ENCODE measurements around the gene DNAH14. TPM values are rescaled to one million over a fixed set of nuclear protein-coding genes. Genes with fewer than 3 reads are reported as not detected.
"Not testable (repeated sequence)": the region's sequence is repeated elsewhere in the genome, so short reads cannot be mapped to it uniquely, and the experiment has no call there.

Gene DNAH14
- total RNA-seq, 1 experiment from 2014 or later, result 47.0 TPM

- Histone ChIP-seq H3K27ac (ENCODE audit: low read length) (no peak overlapping the region), H3K27me3 (ENCODE audit: control insufficient read depth, insufficient read depth, low read length) (peaks cover 4% of the 10 kb centered on the region; the same call in 1 of the 2 replicates), H3K9me3 (ENCODE audit: control insufficient read depth, insufficient read depth, low read depth, low read length) (no peaks in the 10 kb centered on the region), H3K36me3 (ENCODE audit: control insufficient read depth, insufficient read depth, low read length) (no peaks in the 10 kb centered on the region), H3K4me3 (ENCODE audit: low read depth in 2 of 2, low read length in 2 of 2) (no peak overlapping the region), H3K4me1 (ENCODE audit: control insufficient read depth, insufficient read depth, low read length) (no peaks in the 10 kb centered on the region)
- BruUV-seq (replicated peaks), result no TSS peak
- no peak for TF ChIP-seq SIN3A (IDR thresholded peaks at IDR 0.05; ENCODE audit: borderline replicate concordance, insufficient read depth, low read depth, low read length)
- no peak for TF ChIP-seq CTCF (IDR thresholded peaks at IDR 0.05)
- TF ChIP-seq POLR2AphosphoS5 (IDR thresholded peaks at IDR 0.05; ENCODE audit: low read depth, low read length), result no peak
- no peak for TF ChIP-seq REST (IDR thresholded peaks at IDR 0.05; ENCODE audit: insufficient read depth in 1 of 2, low read depth in 2 of 2, low read length in 1 of 2)
- no peak for TF ChIP-seq TCF7L2 (IDR thresholded peaks at IDR 0.05; ENCODE audit: low read depth, low read length)
- intact Hi-C loops (cut with micrococcal nuclease; ENCODE audit: unreplicated experiment), result no loop called here
- ChIA-PET POLR2A (interaction anchor here (0.7 kb wide), 1 partner anchor 651 kb away, joined by 10 read pairs; no protein-coding TSS in a partner anchor), CTCF (no interaction called here)
- ATAC-seq, result no peak
- DNase-seq (ENCODE audit: low read depth, low spot score), result no peak
- in situ Hi-C loops (cut with HindIII; ENCODE audit: low pct_unique_long_range_greater_than_20kb, low sequenced_read_pairs), result no loop called here
Observed at GRCh38 chr1:225321784-225322183, 392.3 kb downstream of the DNAH14 start.

- intact Hi-C loops (cut with micrococcal nuclease; ENCODE audit: unreplicated experiment) (no loop called here), in situ Hi-C loops (cut with HindIII; ENCODE audit: low pct_unique_long_range_greater_than_20kb, low sequenced_read_pairs) (no loop called here)
- no peak for DNase-seq (ENCODE audit: low read depth, low spot score)
- no TSS peak for BruUV-seq (replicated peaks)
- H3K9me3 ChIP-seq (ENCODE audit: control insufficient read depth, insufficient read depth, low read depth, low read length), result no peaks in the 10 kb centered on the region
- POLR2A ChIA-PET, result no interaction called here
- no peak for ATAC-seq
- CTCF ChIA-PET, result no interaction called here
- H3K36me3 ChIP-seq (ENCODE audit: control insufficient read depth, insufficient read depth, low read length), result no peaks in the 10 kb centered on the region
- H3K4me1 ChIP-seq (ENCODE audit: control insufficient read depth, insufficient read depth, low read length), result no peaks in the 10 kb centered on the region
- TF ChIP-seq SIN3A (IDR thresholded peaks at IDR 0.05; ENCODE audit: borderline replicate concordance, insufficient read depth, low read depth, low read length) (no peak), REST (IDR thresholded peaks at IDR 0.05; ENCODE audit: insufficient read depth in 1 of 2, low read depth in 2 of 2, low read length in 1 of 2) (no peak), POLR2AphosphoS5 (IDR thresholded peaks at IDR 0.05; ENCODE audit: low read depth, low read length) (no peak), TCF7L2 (IDR thresholded peaks at IDR 0.05; ENCODE audit: low read depth, low read length) (no peak), CTCF (IDR thresholded peaks at IDR 0.05) (no peak)
- H3K27ac ChIP-seq (ENCODE audit: low read length), result no peak overlapping the region
- no peaks in the 10 kb centered on the region for H3K27me3 ChIP-seq (ENCODE audit: control insufficient read depth, insufficient read depth, low read length)
- no peak overlapping the region for H3K4me3 ChIP-seq (ENCODE audit: low read depth in 2 of 2, low read length in 2 of 2)
Observed at GRCh38 chr1:225329041-225329440, 399.6 kb downstream of the DNAH14 start.

GRCh38 chr1:225329996-225330395, 400.5 kb downstream of the DNAH14 start:
- H3K9me3 ChIP-seq (ENCODE audit: control insufficient read depth, insufficient read depth, low read depth, low read length); H3K4me1 ChIP-seq (ENCODE audit: control insufficient read depth, insufficient read depth, low read length); CTCF ChIA-PET; ATAC-seq; DNase-seq (ENCODE audit: low read depth, low spot score); H3K4me3 ChIP-seq (ENCODE audit: low read depth in 2 of 2, low read length in 2 of 2); BruUV-seq (replicated peaks); H3K36me3 ChIP-seq (ENCODE audit: control insufficient read depth, insufficient read depth, low read length); H3K27me3 ChIP-seq (ENCODE audit: control insufficient read depth, insufficient read depth, low read length); H3K27ac ChIP-seq (ENCODE audit: low read length); POLR2A ChIA-PET; in situ Hi-C loops (cut with HindIII; ENCODE audit: low pct_unique_long_range_greater_than_20kb, low sequenced_read_pairs); intact Hi-C loops (cut with micrococcal nuclease; ENCODE audit: unreplicated experiment): not testable (repeated sequence)

Data from Panc1 (cell line).